HG03571 (cell line): Measurements from ENCODE around the gene MAPK8.
"Not testable (repeated sequence)": the region's sequence is repeated elsewhere in the genome, so short reads cannot be mapped to it uniquely, and the experiment has no call there.

Source experiments
- ATAC-seq: cut with Tn5 transposase; IDR thresholded peaks from one replicate; pipeline ENCODE4 v1.9.1; 2021; ENCODE audit not compliant: unreplicated experiment

MAPK8 gene

GRCh38 chr10:48306265-48306869 lies at the start of gene MAPK8:
MAPK8 (plus strand) TSS chr10:48306677; CDS start chr10:48401661, 94,984 bp downstream.
- peak; percentile 84 for ATAC-seq

GRCh38 chr10:48257407-48257961 lies 49.0 kb upstream of the MAPK8 start:
- no peak for ATAC-seq

GRCh38 chr10:48258105-48258504 lies 48.4 kb upstream of the MAPK8 start:
- no peak for ATAC-seq

- ATAC-seq = no peak
Observed at GRCh38 chr10:48266528-48266927, 39.9 kb upstream of the MAPK8 start.

- no peak for ATAC-seq
Observed at GRCh38 chr10:48271047-48271730, 35.3 kb upstream of the MAPK8 start.

GRCh38 chr10:48272682-48273081 lies 33.8 kb upstream of the MAPK8 start:
- ATAC-seq = no peak

- ATAC-seq = no peak
Observed at GRCh38 chr10:48273741-48274140, 32.7 kb upstream of the MAPK8 start.

- ATAC-seq = no peak
Observed at GRCh38 chr10:48274636-48275035, 31.8 kb upstream of the MAPK8 start, which contains the start of gene FRMPD2. FRMPD2 (minus strand) TSS chr10:48274696; CDS start chr10:48274567, 129 bp downstream.

- ATAC-seq = no peak
Observed at GRCh38 chr10:48277093-48277492, 29.4 kb upstream of the MAPK8 start.

- peak; percentile 87 for ATAC-seq
Observed at GRCh38 chr10:48279081-48279751, 27.3 kb upstream of the MAPK8 start.

- not testable (repeated sequence) for ATAC-seq
Observed at GRCh38 chr10:48281697-48282096, 24.8 kb upstream of the MAPK8 start.

- ATAC-seq = peak; percentile 55
Observed at GRCh38 chr10:48282829-48283228, 23.6 kb upstream of the MAPK8 start.

GRCh38 chr10:48284002-48284546 lies 22.4 kb upstream of the MAPK8 start:
- ATAC-seq = no peak

GRCh38 chr10:48284811-48285210 lies 21.7 kb upstream of the MAPK8 start:
- no peak for ATAC-seq

GRCh38 chr10:48285710-48286109 lies 20.8 kb upstream of the MAPK8 start:
- peak; percentile 43 for ATAC-seq

GRCh38 chr10:48286356-48286755 lies 20.1 kb upstream of the MAPK8 start:
- ATAC-seq = no peak

- no peak for ATAC-seq
Observed at GRCh38 chr10:48287417-48288391, 18.8 kb upstream of the MAPK8 start.

GRCh38 chr10:48288661-48289060 lies 17.8 kb upstream of the MAPK8 start:
- no peak for ATAC-seq

- ATAC-seq = peak; percentile 44
Observed at GRCh38 chr10:48289501-48290238, 16.8 kb upstream of the MAPK8 start.

- no peak for ATAC-seq
Observed at GRCh38 chr10:48290286-48290685, 16.2 kb upstream of the MAPK8 start.
